ENCODE data around the gene PKN1. TPM values are rescaled to one million over a fixed set of nuclear protein-coding genes. Genes with fewer than 3 reads are reported as not detected.

Gene PKN1
- total RNA-seq, 2 experiments from 2014 or later, result 171 TPM

DNA sequence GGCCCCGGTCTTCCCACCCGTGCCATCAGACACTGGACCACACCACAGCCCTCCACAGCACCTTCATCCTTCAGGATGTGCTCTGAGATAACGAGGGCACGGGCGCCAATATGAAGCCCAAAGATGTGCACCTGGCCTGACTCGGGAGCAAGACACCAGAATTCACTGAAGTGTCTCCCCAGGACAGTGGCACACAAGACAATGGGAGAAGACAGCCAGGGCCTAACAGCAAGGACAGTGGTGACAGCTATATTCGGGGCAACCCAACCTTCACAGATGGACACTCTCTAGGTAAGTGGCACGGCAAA is 21.2 kb upstream of the PKN1 start:
- ATAC-seq (ENCODE audit: poor library complexity) (no peak), DNase-seq (peak in 2 of 14 experiments; percentile 29 to 50)
- H3K4me1 ChIP-seq (ENCODE audit: insufficient read depth, low read length), result peaks cover 97% of the 10 kb centered on the region
- H3K27me3 ChIP-seq (ENCODE audit: control insufficient read depth in 1 of 2, insufficient read depth in 2 of 2, low read length in 2 of 2), result no peaks in the 10 kb centered on the region
- H3K4me3 ChIP-seq (ENCODE audit: low read length), result no peak overlapping the region
- TF ChIP-seq CTCF (IDR thresholded peaks at IDR 0.05), result no peak
- intact Hi-C loops (cut with DNase I, micrococcal nuclease), result no loop called here
- Mint-ChIP-seq H3K4me1 (ENCODE audit: low read depth) (peaks cover 61% of the 10 kb centered on the region), H3K27me3 (no peaks in the 10 kb centered on the region), H3K4me3 (peak overlapping the region; percentile 60), H3K36me3 (ENCODE audit: low read depth) (peaks cover 90% of the 10 kb centered on the region), H3K27ac (peak overlapping the region; percentile 92), H3K9me3 (no peaks in the 10 kb centered on the region)
- H3K9me3 ChIP-seq (ENCODE audit: control insufficient read depth in 1 of 2, insufficient read depth in 1 of 2, low read length in 2 of 2), result no peaks in the 10 kb centered on the region
- H3K36me3 ChIP-seq (ENCODE audit: insufficient read depth, low read length), result peaks cover 92% of the 10 kb centered on the region
- ChIA-PET CTCF (interaction anchor here (11.4 kb wide), 1 partner anchor 48 kb away, joined by 93 read pairs; no protein-coding TSS in a partner anchor), POLR2A (interaction anchor here (0.9 kb wide), 1 partner anchor 42 kb away, joined by 3 read pairs; no protein-coding TSS in a partner anchor)
- no peak overlapping the region for H3K27ac ChIP-seq (ENCODE audit: low read depth in 1 of 2, low read length in 2 of 2)

DNA sequence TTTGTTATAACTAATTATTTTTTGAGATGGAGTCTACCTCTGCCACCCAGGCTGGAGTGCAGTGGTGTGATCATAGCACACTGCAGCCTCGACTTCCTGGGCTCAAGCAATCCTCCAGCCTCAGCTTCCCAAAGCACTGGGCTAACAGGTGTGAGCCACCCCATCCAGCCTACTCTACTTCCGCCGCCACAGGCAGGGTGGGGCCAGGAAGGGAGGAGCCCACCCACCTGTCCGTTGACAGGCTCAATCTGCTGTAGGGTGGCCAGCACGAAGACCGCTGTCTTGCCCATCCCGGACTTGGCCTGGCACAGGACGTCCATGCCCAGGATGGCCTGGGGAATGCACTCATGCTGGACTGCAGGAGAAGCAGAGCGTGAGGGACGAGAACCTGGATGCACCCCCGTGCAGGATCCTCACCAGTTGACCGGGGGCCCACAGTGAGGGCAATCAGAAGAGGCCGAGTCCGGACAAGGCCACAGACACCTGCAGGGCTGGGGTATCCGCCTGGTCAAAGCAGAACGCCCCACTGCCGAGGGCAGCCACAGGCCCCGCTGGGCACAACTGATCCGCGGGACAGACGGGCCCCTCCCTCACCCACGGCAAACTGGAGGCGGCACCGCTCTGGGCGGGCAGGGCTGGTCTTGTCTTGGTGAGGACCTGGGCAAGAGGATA is 20.6 kb upstream of the PKN1 start:
- DNase-seq, result peak in 2 of 14 experiments; percentile 25 to 32
- CTCF ChIA-PET, result interaction anchor here (11.4 kb wide), 1 partner anchor 48 kb away, joined by 93 read pairs; no protein-coding TSS in a partner anchor
- Mint-ChIP-seq H3K9me3 (no peaks in the 10 kb centered on the region), H3K4me1 (ENCODE audit: low read depth) (peaks cover 66% of the 10 kb centered on the region), H3K27ac (peak overlapping the region; percentile 92), H3K27me3 (no peaks in the 10 kb centered on the region), H3K4me3 (no peak overlapping the region), H3K36me3 (ENCODE audit: low read depth) (peaks cover 87% of the 10 kb centered on the region)
- H3K4me1 ChIP-seq (ENCODE audit: insufficient read depth, low read length), result peaks cover 100% of the 10 kb centered on the region
- no peak for TF ChIP-seq CTCF (IDR thresholded peaks at IDR 0.05)
- peak overlapping the region in 1 of 2 donors; percentile 3 for H3K27ac ChIP-seq (ENCODE audit: low read depth in 1 of 2, low read length in 2 of 2)
- no peak for ATAC-seq (ENCODE audit: poor library complexity)
- intact Hi-C loops (cut with DNase I, micrococcal nuclease), result no loop called here
- no peaks in the 10 kb centered on the region for H3K9me3 ChIP-seq (ENCODE audit: control insufficient read depth in 1 of 2, insufficient read depth in 1 of 2, low read length in 2 of 2)
- H3K4me3 ChIP-seq (ENCODE audit: low read length), result no peak overlapping the region
- H3K27me3 ChIP-seq (ENCODE audit: control insufficient read depth in 1 of 2, insufficient read depth in 2 of 2, low read length in 2 of 2), result no peaks in the 10 kb centered on the region
- POLR2A ChIA-PET, result interaction anchor here (1.4 kb wide), 1 partner anchor 276 kb away, joined by 4 read pairs; the partner anchor contains the start of gene ASF1B
- peaks cover 86% of the 10 kb centered on the region for H3K36me3 ChIP-seq (ENCODE audit: insufficient read depth, low read length)

DNA sequence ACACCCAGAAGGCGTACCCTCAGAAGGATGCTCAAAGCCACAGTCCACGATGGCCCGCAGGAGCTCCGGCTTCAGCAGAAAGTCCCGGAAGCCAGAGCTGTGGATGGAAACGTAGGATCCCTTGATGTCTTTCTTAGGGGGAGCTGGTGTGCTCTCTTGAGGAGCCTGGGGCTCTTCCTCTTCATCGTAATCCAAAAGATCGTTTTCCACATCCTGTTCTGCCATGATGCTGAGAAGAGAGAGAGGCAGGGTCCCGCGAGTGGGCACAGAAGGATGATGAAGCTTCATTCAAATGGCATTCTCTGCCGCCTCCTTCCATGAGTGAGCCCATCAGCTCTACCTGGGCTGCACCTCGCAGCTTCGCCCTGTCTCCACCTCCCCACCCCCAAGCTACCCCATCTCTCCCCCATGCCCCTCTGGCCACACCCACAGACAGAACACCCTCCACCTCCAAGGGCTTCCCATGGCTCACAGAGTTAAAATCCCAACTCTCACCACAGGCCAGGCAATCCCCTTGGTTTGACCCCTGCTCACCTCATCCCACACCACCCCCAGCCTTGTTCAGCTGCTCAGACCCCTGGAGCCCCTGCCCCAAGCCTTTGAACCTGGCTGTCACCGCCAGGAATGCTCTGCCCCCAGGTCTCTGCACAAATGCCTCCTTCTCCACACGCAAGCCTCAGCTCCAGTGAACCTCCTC is 20.0 kb upstream of the PKN1 start:
- H3K27ac Mint-ChIP-seq, result peak overlapping the region; percentile 92
- Histone ChIP-seq H3K9me3 (ENCODE audit: control insufficient read depth in 1 of 2, insufficient read depth in 1 of 2, low read length in 2 of 2) (no peaks in the 10 kb centered on the region), H3K27me3 (ENCODE audit: control insufficient read depth in 1 of 2, insufficient read depth in 2 of 2, low read length in 2 of 2) (no peaks in the 10 kb centered on the region), H3K4me3 (ENCODE audit: low read length) (no peak overlapping the region), H3K36me3 (ENCODE audit: insufficient read depth, low read length) (peaks cover 79% of the 10 kb centered on the region), H3K4me1 (ENCODE audit: insufficient read depth, low read length) (peaks cover 99% of the 10 kb centered on the region), H3K27ac (ENCODE audit: low read depth in 1 of 2, low read length in 2 of 2) (no peak overlapping the region)
- no peaks in the 10 kb centered on the region for H3K9me3 Mint-ChIP-seq
- H3K27me3 Mint-ChIP-seq, result no peaks in the 10 kb centered on the region
- peaks cover 71% of the 10 kb centered on the region for H3K4me1 Mint-ChIP-seq (ENCODE audit: low read depth)
- peak overlapping the region; percentile 67 for H3K4me3 Mint-ChIP-seq
- ChIA-PET CTCF (interaction anchor here (0.7 to 4.3 kb wide), 4 partner anchors 7 to 74 kb away, joined by 3 to 21 read pairs (median 4); no protein-coding TSS in a partner anchor), POLR2A (interaction anchor here (1.2 to 1.4 kb wide), 4 partner anchors 11 to 276 kb away, joined by 4 read pairs; partner anchors contain the start of genes ADGRE5 and ASF1B)
- H3K36me3 Mint-ChIP-seq (ENCODE audit: low read depth), result peaks cover 86% of the 10 kb centered on the region
- DNase-seq (peak in 2 of 14 experiments; percentile 22 to 59), ATAC-seq (ENCODE audit: poor library complexity) (no peak)
- intact Hi-C loops (cut with DNase I, micrococcal nuclease), result no loop called here
- no peak for TF ChIP-seq CTCF (IDR thresholded peaks at IDR 0.05)
